Measurements from ENCODE around the gene GALK2.

DNA sequence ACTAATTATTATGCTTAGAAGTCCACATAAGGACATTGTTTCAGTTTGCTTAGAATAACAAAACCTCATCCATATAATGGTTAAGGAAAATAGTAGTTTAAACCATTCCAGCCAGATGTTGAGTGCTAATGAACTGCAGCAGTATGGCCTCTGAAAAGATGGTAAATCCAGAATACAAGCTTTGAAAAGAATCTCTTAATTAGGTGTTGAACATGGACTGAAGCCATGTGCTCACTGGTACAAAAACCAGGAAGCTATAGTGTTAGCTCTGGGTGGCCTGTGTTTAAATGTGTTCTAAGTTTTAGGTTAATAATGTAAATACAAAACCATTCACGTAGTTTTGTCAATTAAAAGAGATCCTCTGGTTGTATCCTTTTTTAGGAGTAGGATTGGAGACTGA is 78.2 kb downstream of the GALK2 start:
- TF ChIP-seq POLR2AphosphoS5 (IDR thresholded peaks at IDR 0.05; ENCODE audit: low read depth, low read length) (no peak), POLR2A (IDR thresholded peaks at IDR 0.05; ENCODE audit: low read depth, low read length) (no peak), TAF1 (IDR thresholded peaks at IDR 0.05; ENCODE audit: borderline replicate concordance, low read depth, low read length) (no peak)
